ENCODE measurements around the gene PGF. TPM values are rescaled to one million over a fixed set of nuclear protein-coding genes. Genes with fewer than 3 reads are reported as not detected.

Gene PGF
- total and polyA plus RNA-seq, 4 donors: 0.61 to 4.5 (median 1.8) TPM

- TF ChIP-seq, protein P1, sequence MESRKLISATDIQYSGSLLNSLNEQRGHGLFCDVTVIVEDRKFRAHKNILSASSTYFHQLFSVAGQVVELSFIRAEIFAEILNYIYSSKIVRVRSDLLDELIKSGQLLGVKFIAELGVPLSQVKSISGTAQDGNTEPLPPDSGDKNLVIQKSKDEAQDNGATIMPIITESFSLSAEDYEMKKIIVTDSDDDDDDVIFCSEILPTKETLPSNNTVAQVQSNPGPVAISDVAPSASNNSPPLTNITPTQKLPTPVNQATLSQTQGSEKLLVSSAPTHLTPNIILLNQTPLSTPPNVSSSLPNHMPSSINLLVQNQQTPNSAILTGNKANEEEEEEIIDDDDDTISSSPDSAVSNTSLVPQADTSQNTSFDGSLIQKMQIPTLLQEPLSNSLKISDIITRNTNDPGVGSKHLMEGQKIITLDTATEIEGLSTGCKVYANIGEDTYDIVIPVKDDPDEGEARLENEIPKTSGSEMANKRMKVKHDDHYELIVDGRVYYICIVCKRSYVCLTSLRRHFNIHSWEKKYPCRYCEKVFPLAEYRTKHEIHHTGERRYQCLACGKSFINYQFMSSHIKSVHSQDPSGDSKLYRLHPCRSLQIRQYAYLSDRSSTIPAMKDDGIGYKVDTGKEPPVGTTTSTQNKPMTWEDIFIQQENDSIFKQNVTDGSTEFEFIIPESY (IDR thresholded peaks at IDR 0.05): no peak
- TF ChIP-seq RXRA (IDR thresholded peaks at IDR 0.05) (no peak), TAF1 (conservative IDR thresholded peaks at IDR 0.05) (no peak), YY1 (IDR thresholded peaks at IDR 0.05) (no peak), FOXA1 (IDR thresholded peaks at IDR 0.05) (no peak), FOXA2 (IDR thresholded peaks at IDR 0.05) (no peak), MAX (IDR thresholded peaks at IDR 0.05) (no peak)
These were observed 509 bp downstream of the PGF start (continued) for GRCh38 chr14:74954947-74955228.

DNA sequence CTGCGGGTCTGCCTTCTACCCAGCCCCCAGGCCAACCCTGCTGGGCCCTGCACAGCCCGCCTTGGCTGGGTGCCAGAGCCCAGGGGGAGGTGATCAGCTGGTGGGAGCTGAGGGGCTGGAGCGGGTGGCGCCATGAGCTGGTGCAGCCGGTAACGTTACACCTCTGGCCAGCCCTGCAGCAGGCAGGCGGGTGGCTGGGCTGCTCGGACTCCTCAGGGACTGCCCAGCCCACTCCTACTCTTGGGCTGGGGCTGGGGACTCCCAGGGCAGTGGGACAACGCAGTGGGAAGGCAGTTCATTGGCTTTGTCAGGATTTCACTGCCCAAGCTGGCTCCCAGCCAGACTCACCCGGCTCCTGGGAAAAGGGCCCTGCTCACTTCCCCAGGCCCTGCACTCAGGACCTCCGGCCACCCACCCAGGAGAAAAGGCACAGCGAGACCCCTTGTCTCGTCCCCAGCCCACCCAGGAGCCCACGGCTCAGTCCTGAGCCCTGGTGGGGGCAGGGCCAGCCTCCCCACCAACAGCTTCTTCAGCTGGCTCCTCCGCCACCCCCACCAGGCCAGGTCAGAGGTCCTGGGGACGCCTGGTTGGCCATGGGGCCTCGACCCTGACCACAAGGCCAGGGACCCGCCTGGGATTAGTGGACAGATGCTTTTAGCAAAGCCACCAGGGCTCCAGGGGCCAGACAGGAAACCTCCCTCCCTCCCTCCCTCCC lies 1.0 kb downstream of the PGF start:
- Histone ChIP-seq H3K9me3 (ENCODE audit: control insufficient read depth in 4 of 4, low read length in 3 of 4) (no peaks in the 10 kb centered on the region), H3K4me3 (ENCODE audit: low read depth in 1 of 3, low read length in 3 of 3) (peak overlapping the region in 1 of 3 donors; percentile 20), H3K27ac (ENCODE audit: low read depth in 1 of 2, low read length in 2 of 2) (peak overlapping the region in 1 of 2 donors; percentile 25), H3K36me3 (ENCODE audit: control insufficient read depth in 4 of 4, insufficient read depth in 3 of 4, low read depth in 1 of 4, low read length in 3 of 4) (no peaks in the 10 kb centered on the region), H3K4me1 (ENCODE audit: control insufficient read depth in 4 of 4, insufficient read depth in 4 of 4, low read length in 3 of 4) (peaks cover 0 to 9% (median 4%) of the 10 kb centered on the region in 4 donors), H3K9ac (ENCODE audit: low read depth in 1 of 2, low read length in 2 of 2) (no peak overlapping the region), H3K27me3 (ENCODE audit: control insufficient read depth in 4 of 4, insufficient read depth in 4 of 4, low read length in 3 of 4) (no peaks in the 10 kb centered on the region)
- 43% methylated on average over 18 of the region's 18 CpGs for WGBS
- TF ChIP-seq NR2F2 (IDR thresholded peaks at IDR 0.05) (peak; percentile 61), GABPA (IDR thresholded peaks at IDR 0.05 in 1 of 2, conservative IDR thresholded peaks at IDR 0.05 in 1 of 2) (no peak)
- DNase-seq (ENCODE audit: low spot score): no peak

DNA sequence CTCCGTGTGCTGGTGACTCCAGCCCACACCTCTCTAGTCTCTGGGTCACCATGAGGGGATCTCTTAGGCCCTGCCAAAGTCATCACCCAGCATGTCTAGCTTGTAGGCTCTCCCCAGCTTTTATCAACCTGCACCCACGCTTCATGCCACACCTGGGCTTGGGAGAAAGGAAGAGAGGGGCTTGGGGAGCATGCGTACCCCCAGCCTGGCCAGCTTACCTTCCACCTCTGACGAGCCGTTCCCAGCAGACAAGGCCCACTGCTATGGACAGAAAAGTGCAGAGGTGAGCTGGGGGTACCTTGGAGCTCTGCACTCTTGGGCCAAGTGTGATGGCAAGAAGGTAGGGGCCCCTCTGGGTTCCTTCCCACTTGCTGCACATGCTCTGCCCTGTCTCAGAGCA lies 1.7 kb downstream of the PGF start:
- no peak overlapping the region for H3K27ac ChIP-seq (ENCODE audit: low read depth in 1 of 2, low read length in 2 of 2)
- TF ChIP-seq, protein P2, sequence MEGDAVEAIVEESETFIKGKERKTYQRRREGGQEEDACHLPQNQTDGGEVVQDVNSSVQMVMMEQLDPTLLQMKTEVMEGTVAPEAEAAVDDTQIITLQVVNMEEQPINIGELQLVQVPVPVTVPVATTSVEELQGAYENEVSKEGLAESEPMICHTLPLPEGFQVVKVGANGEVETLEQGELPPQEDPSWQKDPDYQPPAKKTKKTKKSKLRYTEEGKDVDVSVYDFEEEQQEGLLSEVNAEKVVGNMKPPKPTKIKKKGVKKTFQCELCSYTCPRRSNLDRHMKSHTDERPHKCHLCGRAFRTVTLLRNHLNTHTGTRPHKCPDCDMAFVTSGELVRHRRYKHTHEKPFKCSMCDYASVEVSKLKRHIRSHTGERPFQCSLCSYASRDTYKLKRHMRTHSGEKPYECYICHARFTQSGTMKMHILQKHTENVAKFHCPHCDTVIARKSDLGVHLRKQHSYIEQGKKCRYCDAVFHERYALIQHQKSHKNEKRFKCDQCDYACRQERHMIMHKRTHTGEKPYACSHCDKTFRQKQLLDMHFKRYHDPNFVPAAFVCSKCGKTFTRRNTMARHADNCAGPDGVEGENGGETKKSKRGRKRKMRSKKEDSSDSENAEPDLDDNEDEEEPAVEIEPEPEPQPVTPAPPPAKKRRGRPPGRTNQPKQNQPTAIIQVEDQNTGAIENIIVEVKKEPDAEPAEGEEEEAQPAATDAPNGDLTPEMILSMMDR (IDR thresholded peaks at IDR 0.05; ENCODE audit: low read depth, low read length, missing input control): no peak
- no peak for TF ChIP-seq HNF4A (conservative IDR thresholded peaks at IDR 0.05)
- TF ChIP-seq, protein P1 (IDR thresholded peaks at IDR 0.05): no peak
- no peak for TF ChIP-seq EGR1 (IDR thresholded peaks at IDR 0.05; ENCODE audit: low read depth in 2 of 2)
- TF ChIP-seq FOXA1 (IDR thresholded peaks at IDR 0.05): no peak
- no peak for TF ChIP-seq SP1 (IDR thresholded peaks at IDR 0.05)
- TF ChIP-seq, protein P3, sequence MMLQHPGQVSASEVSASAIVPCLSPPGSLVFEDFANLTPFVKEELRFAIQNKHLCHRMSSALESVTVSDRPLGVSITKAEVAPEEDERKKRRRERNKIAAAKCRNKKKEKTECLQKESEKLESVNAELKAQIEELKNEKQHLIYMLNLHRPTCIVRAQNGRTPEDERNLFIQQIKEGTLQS (IDR thresholded peaks at IDR 0.05): no peak
- WGBS: 92% methylated on average over 5 of the region's 5 CpGs
- H3K9me3 ChIP-seq (ENCODE audit: control insufficient read depth in 4 of 4, low read length in 3 of 4): no peaks in the 10 kb centered on the region
- H3K4me1 ChIP-seq (ENCODE audit: control insufficient read depth in 4 of 4, insufficient read depth in 4 of 4, low read length in 3 of 4): peaks cover 0 to 9% (median 4%) of the 10 kb centered on the region in 4 donors
- no peak overlapping the region for H3K4me3 ChIP-seq (ENCODE audit: low read depth in 1 of 3, low read length in 3 of 3)
- H3K9ac ChIP-seq (ENCODE audit: low read depth in 1 of 2, low read length in 2 of 2): no peak overlapping the region
- DNase-seq (ENCODE audit: low spot score): no peak
- H3K27me3 ChIP-seq (ENCODE audit: control insufficient read depth in 4 of 4, insufficient read depth in 4 of 4, low read length in 3 of 4): no peaks in the 10 kb centered on the region
- no peaks in the 10 kb centered on the region for H3K36me3 ChIP-seq (ENCODE audit: control insufficient read depth in 4 of 4, insufficient read depth in 3 of 4, low read depth in 1 of 4, low read length in 3 of 4)

Measured in liver (tissue), 9 donors.